GM19099 (cell line): Measurements from ENCODE around the gene OR2C1.

Experiments
- POLR2A ChIP-seq: IDR thresholded peaks from 3 replicates; pipeline ENCODE4 v1.6.1; 2011; ENCODE audit warnings: low read depth; ENCODE audit not compliant: insufficient read length; ENCODE audit errors: extremely low read depth

OR2C1 gene

GRCh38 chr16:3355589-3355988, at the start of gene OR2C1:
Gene OR2C1 (plus strand): TSS chr16:3355889. CDS start chr16:3355941, 52 bp downstream.
- TF ChIP-seq POLR2A, result no peak

GRCh38 chr16:3306078-3306477, 49.6 kb upstream of the OR2C1 start:
- no peak for TF ChIP-seq POLR2A

- no peak for TF ChIP-seq POLR2A
These were observed 44.2 kb upstream of the OR2C1 start for GRCh38 chr16:3311496-3311895.

GRCh38 chr16:3317315-3317999, 38.2 kb upstream of the OR2C1 start:
- TF ChIP-seq POLR2A, result no peak

- no peak for TF ChIP-seq POLR2A
These were observed 33.9 kb upstream of the OR2C1 start for GRCh38 chr16:3321816-3322215.

- TF ChIP-seq POLR2A, result no peak
These were observed 28.2 kb upstream of the OR2C1 start for GRCh38 chr16:3327514-3327913.

- TF ChIP-seq POLR2A, result no peak
These were observed 27.6 kb upstream of the OR2C1 start for GRCh38 chr16:3328104-3328503.

- TF ChIP-seq POLR2A, result no peak
These were observed 27.0 kb upstream of the OR2C1 start for GRCh38 chr16:3328643-3329042.

- TF ChIP-seq POLR2A, result no peak
These were observed 9.6 kb upstream of the OR2C1 start for GRCh38 chr16:3346041-3346440.

- no peak for TF ChIP-seq POLR2A
These were observed 8.1 kb upstream of the OR2C1 start for GRCh38 chr16:3347586-3347985.

GRCh38 chr16:3348547-3349167, 7.0 kb upstream of the OR2C1 start:
- TF ChIP-seq POLR2A, result no peak

- TF ChIP-seq POLR2A, result no peak
These were observed 6.5 kb upstream of the OR2C1 start for GRCh38 chr16:3349175-3349574.

- no peak for TF ChIP-seq POLR2A
These were observed 429 bp downstream of the OR2C1 start for GRCh38 chr16:3356118-3356517.

- TF ChIP-seq POLR2A, result no peak
These were observed 3.2 kb downstream of the OR2C1 start for GRCh38 chr16:3358871-3359270.

- no peak for TF ChIP-seq POLR2A
These were observed 7.2 kb downstream of the OR2C1 start for GRCh38 chr16:3362931-3363330.

- TF ChIP-seq POLR2A, result no peak
These were observed 8.1 kb downstream of the OR2C1 start for GRCh38 chr16:3363793-3364192.

GRCh38 chr16:3364774-3365427, 9.2 kb downstream of the OR2C1 start:
- TF ChIP-seq POLR2A, result peak; percentile 33

GRCh38 chr16:3369073-3369472, 13.4 kb downstream of the OR2C1 start:
- no peak for TF ChIP-seq POLR2A
